22Rv1 (cell line): ENCODE results near the gene GNG7.

Experiments used
- ZFX ChIP-seq: fragments of 450-650 bp; IDR thresholded peaks from 2 replicates; pipeline ENCODE4 v1.6.1; 2017; ENCODE audit warnings: antibody characterized with exemption, borderline replicate concordance
- TF ChIP-seq, protein P1 (sequence below): fragments of 450-650 bp; IDR thresholded peaks from 2 replicates; pipeline ENCODE4 v1.5.1; 2017; ENCODE audit warnings: mild to moderate bottlenecking

- TF ChIP-seq, protein P1, sequence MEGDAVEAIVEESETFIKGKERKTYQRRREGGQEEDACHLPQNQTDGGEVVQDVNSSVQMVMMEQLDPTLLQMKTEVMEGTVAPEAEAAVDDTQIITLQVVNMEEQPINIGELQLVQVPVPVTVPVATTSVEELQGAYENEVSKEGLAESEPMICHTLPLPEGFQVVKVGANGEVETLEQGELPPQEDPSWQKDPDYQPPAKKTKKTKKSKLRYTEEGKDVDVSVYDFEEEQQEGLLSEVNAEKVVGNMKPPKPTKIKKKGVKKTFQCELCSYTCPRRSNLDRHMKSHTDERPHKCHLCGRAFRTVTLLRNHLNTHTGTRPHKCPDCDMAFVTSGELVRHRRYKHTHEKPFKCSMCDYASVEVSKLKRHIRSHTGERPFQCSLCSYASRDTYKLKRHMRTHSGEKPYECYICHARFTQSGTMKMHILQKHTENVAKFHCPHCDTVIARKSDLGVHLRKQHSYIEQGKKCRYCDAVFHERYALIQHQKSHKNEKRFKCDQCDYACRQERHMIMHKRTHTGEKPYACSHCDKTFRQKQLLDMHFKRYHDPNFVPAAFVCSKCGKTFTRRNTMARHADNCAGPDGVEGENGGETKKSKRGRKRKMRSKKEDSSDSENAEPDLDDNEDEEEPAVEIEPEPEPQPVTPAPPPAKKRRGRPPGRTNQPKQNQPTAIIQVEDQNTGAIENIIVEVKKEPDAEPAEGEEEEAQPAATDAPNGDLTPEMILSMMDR = no peak
- TF ChIP-seq ZFX = no peak
These were observed 178.1 kb downstream of the GNG7 start for GRCh38 chr19:2524361-2524839.
